A549 (cell line): ENCODE data around the gene CNOT1. TPM values are rescaled to one million over a fixed set of nuclear protein-coding genes. Genes with fewer than 3 reads are reported as not detected.

Experiments used
- ATAC-seq, 2 experiments: fragments of 200-7000 bp in 1 of 2; fragments of >200 bp in 1 of 2; cut with Nextera tagmentation in 1 of 2; cut with Tn5 transposase in 1 of 2; 3 replicates each; pipeline versions ENCODE4 v1.8.0 to v1.9.1; 2018 to 2020; ENCODE audit warnings: mild to moderate bottlenecking in 1 of 2, moderate library complexity in 1 of 2
- CTCF ChIA-PET: fragments of 300-600 bp; sonication (Branson Sonifier 250); formaldehyde crosslinking; extraction: SDS; loops from one replicate; lab custom pipeline; 2021; ENCODE audit warnings: antibody characterized with exemption, inconsistent platforms; lab: Yijun Ruan, JAX
- POLR2A ChIA-PET: fragments of 350-600 bp; formaldehyde crosslinking; extraction: SDS; loops from one replicate; lab custom pipeline; 2021; ENCODE audit warnings: antibody characterized with exemption, inconsistent platforms; lab: Yijun Ruan, JAX
- DNase-seq, 2 experiments: peaks; one replicate each; pipeline versions ENCODE4 v3.0.0 to v3.0.0-alpha.2; 2011 to 2016; ENCODE audit warnings: low read depth in 1 of 2, low spot score in 1 of 2
- FAIRE-seq: peaks from 2 replicates; lab custom pipeline; 2011; peaks lifted over from hg19 to GRCh38; lab: Jason Lieb, UNC
- H3K27ac ChIP-seq, 2 experiments: fragments of >200 bp; sonication (Bioruptor Twin); formaldehyde crosslinking; 3 replicates each; pipeline ENCODE4 v1.5.1; 2016 to 2017
- H3K4me1 ChIP-seq: fragments of >200 bp; sonication (Bioruptor Twin); formaldehyde crosslinking; 3 replicates; pipeline ENCODE4 v1.6.1; 2016
- H3K4me2 ChIP-seq: fragments of >200 bp; sonication (Bioruptor Twin); formaldehyde crosslinking; 3 replicates; pipeline ENCODE4 v1.6.1; 2016
- H3K4me3 ChIP-seq: fragments of >200 bp; sonication (Bioruptor Twin); formaldehyde crosslinking; 3 replicates; pipeline ENCODE4 v1.5.1; 2016
- H3K9me3 ChIP-seq: fragments of >200 bp; sonication (Bioruptor Twin); formaldehyde crosslinking; 3 replicates; pipeline ENCODE4 v1.6.1; 2016
- ATOH8 ChIP-seq: fragments of 250-450 bp; sonication (Bioruptor Pico); IDR thresholded peaks from 2 replicates; pipeline ENCODE4 v1.5.0; 2020; ENCODE audit warnings: low read depth, mild to moderate bottlenecking, moderate library complexity
- CBX2 ChIP-seq: fragments of 200-600 bp; sonication (generic); IDR thresholded peaks from 2 replicates; pipeline ENCODE4 v1.6.1; 2016; ENCODE audit warnings: low read depth, mild to moderate bottlenecking, borderline replicate concordance
- CBX8 ChIP-seq: fragments of 200-600 bp; sonication (generic); IDR thresholded peaks from 2 replicates; pipeline ENCODE4 v1.6.1; 2016
- CHD4 ChIP-seq: fragments of 200-600 bp; sonication (generic); IDR thresholded peaks from 2 replicates; pipeline ENCODE4 v1.6.1; 2016; ENCODE audit warnings: antibody characterized with exemption, mild to moderate bottlenecking, borderline replicate concordance
- CTCF ChIP-seq: fragments of >200 bp; sonication (Bioruptor Twin); formaldehyde crosslinking; IDR thresholded peaks from 3 replicates; pipeline ENCODE4 v1.5.1; 2016
- EHF ChIP-seq: fragments of 250-450 bp; sonication (Bioruptor Pico); IDR thresholded peaks from 2 replicates; pipeline ENCODE4 v1.5.0; 2020; ENCODE audit warnings: mild to moderate bottlenecking
- EHMT2 ChIP-seq: fragments of 200-600 bp; sonication (generic); IDR thresholded peaks from 2 replicates; pipeline ENCODE4 v1.6.1; 2016; ENCODE audit warnings: antibody characterized with exemption, low read depth, mild to moderate bottlenecking, moderate library complexity
- ELK1 ChIP-seq: fragments of 150-350 bp; IDR thresholded peaks from 2 replicates; pipeline ENCODE4 v1.6.1; 2014; ENCODE audit warnings: low read depth, mild to moderate bottlenecking, low read length
- EP300 ChIP-seq, 2 experiments: fragments of >200 bp; sonication (Bioruptor Twin); formaldehyde crosslinking; IDR thresholded peaks; 2 replicates in 1 of 2; 3 replicates in 1 of 2; pipeline ENCODE4 v1.6.1; 2016 to 2017
- ESRRA ChIP-seq: fragments of 150-350 bp; IDR thresholded peaks from 2 replicates; pipeline ENCODE4 v1.6.1; 2014; ENCODE audit warnings: mild to moderate bottlenecking, low read length, borderline replicate concordance
- FOSB ChIP-seq: fragments of 250-450 bp; sonication (Bioruptor Pico); IDR thresholded peaks from 2 replicates; pipeline ENCODE4 v1.5.0; 2020; ENCODE audit warnings: mild to moderate bottlenecking, moderate library complexity
- GATA3 ChIP-seq: IDR thresholded peaks from 2 replicates; pipeline ENCODE4 v1.6.1; 2012; ENCODE audit warnings: borderline replicate concordance
- HDAC2 ChIP-seq: fragments of 200-600 bp; sonication (generic); IDR thresholded peaks from 2 replicates; pipeline ENCODE4 v1.6.1; 2016
- HES2 ChIP-seq: fragments of >200 bp; sonication (Bioruptor Twin); formaldehyde crosslinking; IDR thresholded peaks from 2 replicates; pipeline ENCODE4 v1.6.1; 2016
- JUNB ChIP-seq: fragments of >200 bp; sonication (Bioruptor Twin); formaldehyde crosslinking; IDR thresholded peaks from 2 replicates; pipeline ENCODE4 v1.6.1; 2016
- KDM1A ChIP-seq: fragments of 200-600 bp; sonication (generic); IDR thresholded peaks from 2 replicates; pipeline ENCODE4 v1.6.1; 2016; ENCODE audit warnings: low read depth, mild to moderate bottlenecking
- KDM5A ChIP-seq: fragments of 200-600 bp; sonication (generic); IDR thresholded peaks from 2 replicates; pipeline ENCODE4 v1.6.1; 2016; ENCODE audit warnings: antibody characterized with exemption, mild to moderate bottlenecking
- MAX ChIP-seq: IDR thresholded peaks from 2 replicates; pipeline ENCODE4 v1.6.1; 2012
- MYC ChIP-seq: IDR thresholded peaks from 2 replicates; pipeline ENCODE4 v1.6.1; 2012; ENCODE audit warnings: mild to moderate bottlenecking, inconsistent platforms, low read length, improper control_type of control experiment, borderline replicate concordance
- NFE2L2 ChIP-seq: fragments of 150-350 bp; conservative IDR thresholded peaks from 2 replicates; pipeline ENCODE4 v1.6.1; 2014; ENCODE audit warnings: low read length
- PHF8 ChIP-seq: fragments of 200-600 bp; sonication (generic); IDR thresholded peaks from 2 replicates; pipeline ENCODE4 v1.6.1; 2016; ENCODE audit warnings: low read depth, mild to moderate bottlenecking, antibody characterized with exemption, moderate library complexity, borderline replicate concordance
- POLR2AphosphoS2 ChIP-seq: conservative IDR thresholded peaks from 2 replicates; pipeline ENCODE4 v1.6.1; 2012; ENCODE audit warnings: low read length, improper control_type of control experiment, inconsistent platforms
- RAD21 ChIP-seq, 2 experiments: fragments of >200 bp in 1 of 2; sonication (Bioruptor Twin) in 1 of 2; formaldehyde crosslinking in 1 of 2; IDR thresholded peaks in 1 of 2; conservative IDR thresholded peaks in 1 of 2; 2 replicates in 1 of 2; 3 replicates in 1 of 2; pipeline ENCODE4 v1.6.1; 2012 to 2018; ENCODE audit warnings: inconsistent platforms in 1 of 2
- REST ChIP-seq: fragments of 200-600 bp; sonication (generic); IDR thresholded peaks from 2 replicates; pipeline ENCODE4 v1.6.1; 2016; ENCODE audit warnings: antibody characterized with exemption, mild to moderate bottlenecking, moderate library complexity
- RNF2 ChIP-seq: fragments of 200-600 bp; sonication (generic); IDR thresholded peaks from 2 replicates; pipeline ENCODE4 v1.6.1; 2016; ENCODE audit warnings: low read depth, mild to moderate bottlenecking, antibody characterized with exemption, moderate library complexity, borderline replicate concordance
- SMC3 ChIP-seq: fragments of >200 bp; sonication (Bioruptor Twin); formaldehyde crosslinking; IDR thresholded peaks from 3 replicates; pipeline ENCODE4 v1.6.1; 2018; ENCODE audit warnings: inconsistent platforms
- TFCP2L1 ChIP-seq: fragments of 250-450 bp; sonication (Bioruptor Pico); IDR thresholded peaks from 2 replicates; pipeline ENCODE4 v1.5.0; 2021; ENCODE audit warnings: mild to moderate bottlenecking
- TP53 ChIP-seq: fragments of 250-450 bp; sonication (Bioruptor Pico); IDR thresholded peaks from 2 replicates; pipeline ENCODE4 v1.5.0; 2021; ENCODE audit warnings: mild to moderate bottlenecking, moderate library complexity
- ZC3H11A ChIP-seq: fragments of 450-650 bp; IDR thresholded peaks from 2 replicates; pipeline ENCODE4 v1.6.1; 2014; ENCODE audit warnings: antibody characterized with exemption, mild to moderate bottlenecking
- ZFP36 ChIP-seq: fragments of 450-650 bp; IDR thresholded peaks from 2 replicates; pipeline ENCODE4 v1.6.1; 2014; ENCODE audit warnings: borderline replicate concordance; ENCODE audit not compliant: partially characterized antibody
- ZSCAN20 ChIP-seq: fragments of 250-450 bp; sonication (Bioruptor Pico); IDR thresholded peaks from 2 replicates; pipeline ENCODE4 v1.8.0; 2022; ENCODE audit warnings: mild to moderate bottlenecking, moderate library complexity
- WGBS: methylation state at CpG from one replicate; pipeline ENCODE4 v1.1.6; 2017; ENCODE audit errors: missing lambda C conversion rate; 5-methylcytosine and 5-hydroxymethylcytosine counted together
- polyA minus RNA-seq: library from RNA; depleted of rRNA, polyadenylated mRNA; stranded (reverse); fragments of >200 nt; gene quantifications from 2 replicates; pipeline ENCODE4 v1.2.3, GENCODE V29; 2011; rRNA and poly(A)+ RNA removed
- polyA plus RNA-seq, 4 experiments: library from polyadenylated mRNA; depleted of rRNA in 3 of 4; stranded (reverse); fragments of >200 nt; fragmentation: RNase III in 1 of 4; extraction: RNeasy Plus Mini Kit Qiagen cat#74134 plus additional on column Dnase treatment in 1 of 4; gene quantifications; 2 replicates in 3 of 4; 3 replicates in 1 of 4; pipeline ENCODE4 v1.2.3, GENCODE V29; 2011 to 2017

CNOT1 gene
- polyA plus RNA-seq (2011; rRNA removed), result 226 and 324 TPM in 2 replicates
- polyA plus RNA-seq (2012; cell fraction: cytosol; rRNA removed), result 103 and 138 TPM in 2 replicates
- polyA plus RNA-seq (2012; cell fraction: nucleus; rRNA removed), result 118 and 168 TPM in 2 replicates
- polyA plus RNA-seq (2017; fragmentation: RNase III; extraction: RNeasy Plus Mini Kit Qiagen cat#74134 plus additional on column Dnase treatment), result 116 to 128 TPM (median 119 TPM) in 3 replicates
- 1,132 and 1,276 TPM in 2 replicates for polyA minus RNA-seq

- peak within 1 kb of the TSS; percentile 84 for H3K4me3 ChIP-seq
- peak within 1 kb of the TSS; percentile 95 to 96 for H3K27ac ChIP-seq
- peaks cover 10% of the 10 kb centered on the region for H3K4me1 ChIP-seq
- H3K4me2 ChIP-seq, result peak within 1 kb of the TSS; percentile 91
- ATAC-seq, result peak; percentile 95
- no peaks in the 10 kb centered on the region for H3K9me3 ChIP-seq
- DNase-seq, result peak; percentile 96 to 99
- FAIRE-seq, result peak; percentile 90
- ChIA-PET CTCF (interaction anchor here (0.6 kb wide), 1 partner anchor 27 kb away, joined by 3 read pairs; no protein-coding TSS in a partner anchor), POLR2A (interaction anchor here (0.6 to 1.4 kb wide), 2 partner anchors 31 to 115 kb away, joined by 3 to 4 read pairs; no protein-coding TSS in a partner anchor)
- WGBS, result under 1% methylated on average over 52 of the region's 61 CpGs
- TF ChIP-seq POLR2AphosphoS2 (no peak), ZSCAN20 (CRISPR knock-in tag) (peak; percentile 97), ATOH8 (CRISPR knock-in tag) (peak; percentile 98), EP300 (IDR thresholded peaks at IDR 0.05) (no peak), EHF (CRISPR knock-in tag) (peak; percentile 96), FOSB (CRISPR knock-in tag) (no peak), RNF2 (no peak), HES2 (no peak), JUNB (no peak), CTCF (no peak), MAX (peak; percentile 93), CBX8 (no peak), PHF8 (peak; percentile 70; the same call in 1 of the 2 replicates), TFCP2L1 (CRISPR knock-in tag) (peak; percentile 98), SMC3 (no peak), MYC (peak; percentile 63), CBX2 (no peak), ZC3H11A (no peak), CHD4 (no peak), TP53 (peak; percentile 95), RAD21 (conservative IDR thresholded peaks at IDR 0.05 in 1 of 2, IDR thresholded peaks at IDR 0.05 in 1 of 2) (no peak), KDM5A (no peak), ELK1 (no peak), ZFP36 (no peak), ESRRA (no peak), GATA3 (0 out of 2 replicates have a peak, but pooled peaks have one; percentile 9), EHMT2 (no peak), HDAC2 (no peak), NFE2L2 (no peak), KDM1A (no peak), REST (peak; percentile 74)
These were observed at the start of gene CNOT1 for GRCh38 chr16:58629733-58630640. CNOT1 (minus strand) TSS chr16:58629826; CDS start chr16:58599337, 30,489 bp downstream.
